Right hindlimb (tissue), 1 donor: ENCODE measurements around the gene ACVR2A.

Experiments
- DNase-seq: peaks from one replicate; pipeline ENCODE4 v3.0.0-alpha.2; 2018

Gene ACVR2A

GRCh38 chr2:147927053-147927588, 82.3 kb downstream of the ACVR2A start:
- no peak for DNase-seq

- DNase-seq: no peak
These were observed 89.1 kb downstream of the ACVR2A start for GRCh38 chr2:147933931-147934330.

- no peak for DNase-seq
These were observed 90.2 kb downstream of the ACVR2A start for GRCh38 chr2:147934881-147935620.

- DNase-seq: no peak
These were observed 93.0 kb downstream of the ACVR2A start for GRCh38 chr2:147937744-147938349.

GRCh38 chr2:147939313-147939712, 94.5 kb downstream of the ACVR2A start:
- DNase-seq: no peak

GRCh38 chr2:147945660-147946059, 100.8 kb downstream of the ACVR2A start:
- DNase-seq: no peak

- DNase-seq: no peak
These were observed 107.3 kb downstream of the ACVR2A start for GRCh38 chr2:147952118-147952517.

- no peak for DNase-seq
These were observed 123.7 kb downstream of the ACVR2A start for GRCh38 chr2:147968571-147968970.

- no peak for DNase-seq
These were observed 131.3 kb downstream of the ACVR2A start for GRCh38 chr2:147976102-147976501.

GRCh38 chr2:147977679-147978078, 132.8 kb downstream of the ACVR2A start:
- no peak for DNase-seq
